GM18951 (cell line): ENCODE results near the gene WBP1.
"Not testable (repeated sequence)": the region's sequence is repeated elsewhere in the genome, so short reads cannot be mapped to it uniquely, and the experiment has no call there.

ENCODE experiments used
- POLR2A ChIP-seq: IDR thresholded peaks from 4 replicates; pipeline ENCODE4 v1.6.1; 2011; ENCODE audit warnings: mild to moderate bottlenecking; ENCODE audit not compliant: insufficient read length, insufficient read depth; ENCODE audit errors: extremely low read depth
- in situ Hi-C: fragments of 300-500 bp; cut with MboI; formaldehyde crosslinking; loops from one replicate; pipeline ENCODE4 v1.12.0; 2022; ENCODE audit warnings: low sequenced_read_pairs, mixed read lengths, inconsistent platforms; ENCODE audit not compliant: unreplicated experiment

The WBP1 gene

GRCh38 chr2:74454654-74455511 is 3.4 kb upstream of the WBP1 start, which contains the start of gene INO80B:
INO80B (plus strand) TSS chr2:74455087; CDS start chr2:74455117, 30 bp downstream.
- in situ Hi-C loops: no loop called here
- peak; percentile 36 for TF ChIP-seq POLR2A

- in situ Hi-C loops: no loop called here
- no peak for TF ChIP-seq POLR2A
These were observed 1.1 kb upstream of the WBP1 start for GRCh38 chr2:74457129-74457548.

DNA sequence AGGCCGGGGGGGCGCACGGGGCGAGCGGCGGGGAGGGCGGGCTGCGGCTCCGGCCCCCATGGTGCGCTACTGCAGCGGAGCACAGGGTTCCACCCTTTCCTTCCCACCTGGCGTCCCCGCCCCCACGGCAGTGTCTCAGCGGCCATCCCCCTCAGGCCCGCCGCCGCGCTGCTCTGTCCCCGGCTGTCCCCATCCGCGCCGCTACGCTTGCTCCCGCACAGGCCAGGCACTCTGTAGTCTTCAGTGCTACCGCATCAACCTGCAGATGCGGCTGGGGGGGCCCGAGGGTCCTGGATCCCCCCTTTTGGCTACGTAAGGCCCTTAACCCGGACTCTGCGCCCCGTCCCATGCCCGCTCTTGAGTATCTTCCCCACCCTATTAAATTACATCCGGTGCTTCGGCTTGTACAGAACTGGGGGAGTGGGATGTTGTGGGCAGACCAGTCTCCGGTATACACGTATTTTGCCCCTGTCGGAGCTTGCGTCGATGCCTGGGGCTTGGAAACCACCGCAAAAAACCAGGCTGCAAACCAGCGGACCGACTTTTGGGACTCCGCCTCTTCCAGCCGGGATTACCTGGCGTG is 598 bp upstream of the WBP1 start:
- TF ChIP-seq POLR2A: peak; percentile 54
- in situ Hi-C loops: no loop called here

DNA sequence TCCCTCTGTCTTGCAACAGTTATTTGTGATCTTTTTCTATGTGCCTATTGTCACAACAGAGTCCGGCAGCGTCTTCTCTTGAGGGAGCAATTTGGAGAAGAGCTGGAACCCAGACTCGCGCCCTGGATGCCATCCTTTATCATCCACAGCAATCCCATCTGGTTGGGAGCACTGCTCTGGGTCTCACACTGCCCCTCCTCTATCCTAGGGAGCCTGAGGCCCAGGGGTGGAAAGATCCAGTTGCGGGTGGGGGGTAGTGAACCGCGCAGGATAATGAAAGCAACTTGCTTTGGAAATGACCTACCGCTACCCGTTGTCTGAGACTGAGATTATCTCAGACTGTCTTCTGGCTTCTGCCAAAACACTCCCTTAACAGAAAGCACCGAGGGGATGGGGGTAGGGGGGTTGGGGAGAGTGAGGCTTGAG is 713 bp downstream of the WBP1 start:
- in situ Hi-C loops: no loop called here
- TF ChIP-seq POLR2A: no peak

GRCh38 chr2:74459503-74460118 is 1.4 kb downstream of the WBP1 start:
- in situ Hi-C loops: not testable (repeated sequence)
- peak; percentile 19 for TF ChIP-seq POLR2A

- in situ Hi-C loops: not testable (repeated sequence)
These were observed 1.9 kb downstream of the WBP1 start for GRCh38 chr2:74460187-74460586.

DNA sequence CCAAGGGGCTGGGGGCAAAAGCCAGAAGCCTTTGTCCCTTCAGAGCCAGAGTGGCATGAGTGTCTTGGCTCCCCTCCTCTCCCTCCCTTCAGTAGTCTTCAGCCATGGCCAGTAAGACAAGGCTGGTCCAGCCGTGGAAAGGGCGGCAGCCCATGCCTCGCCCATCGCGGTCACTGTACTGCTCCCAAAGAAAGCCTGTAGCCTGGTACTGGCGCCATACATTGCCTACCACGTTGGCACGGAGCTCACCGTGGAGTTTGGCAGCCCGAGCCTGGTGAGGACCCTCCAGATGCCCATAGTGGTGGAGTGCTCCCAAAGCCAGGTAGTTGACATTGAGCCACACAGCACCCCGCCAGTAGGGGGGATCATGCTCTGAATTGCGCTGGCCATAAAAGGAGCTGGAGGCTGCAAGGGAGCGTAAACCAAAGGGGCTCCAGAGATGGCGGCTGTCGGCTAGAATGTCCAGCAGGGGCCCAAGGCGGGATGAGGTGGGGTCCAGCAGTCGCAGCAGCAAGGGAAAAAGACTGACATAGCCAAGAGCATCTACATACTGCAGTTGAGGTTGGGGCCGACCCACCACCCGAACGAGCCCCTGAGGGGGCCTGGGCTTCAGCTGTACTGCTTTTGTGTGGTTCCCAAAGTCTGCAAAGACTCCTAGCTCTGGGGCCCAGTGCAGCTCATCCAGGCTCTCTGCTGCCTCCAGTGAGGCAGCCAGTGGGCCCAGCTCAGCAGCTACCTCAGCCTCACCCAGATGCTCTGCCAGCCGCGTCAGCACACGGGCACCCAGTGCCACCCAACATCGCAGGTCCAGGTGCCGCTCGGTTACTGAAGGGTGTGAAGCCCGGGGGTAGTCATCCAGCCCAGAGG is 3.2 kb downstream of the WBP1 start:
- TF ChIP-seq POLR2A: peak; percentile 10
- in situ Hi-C loops: no loop called here

DNA sequence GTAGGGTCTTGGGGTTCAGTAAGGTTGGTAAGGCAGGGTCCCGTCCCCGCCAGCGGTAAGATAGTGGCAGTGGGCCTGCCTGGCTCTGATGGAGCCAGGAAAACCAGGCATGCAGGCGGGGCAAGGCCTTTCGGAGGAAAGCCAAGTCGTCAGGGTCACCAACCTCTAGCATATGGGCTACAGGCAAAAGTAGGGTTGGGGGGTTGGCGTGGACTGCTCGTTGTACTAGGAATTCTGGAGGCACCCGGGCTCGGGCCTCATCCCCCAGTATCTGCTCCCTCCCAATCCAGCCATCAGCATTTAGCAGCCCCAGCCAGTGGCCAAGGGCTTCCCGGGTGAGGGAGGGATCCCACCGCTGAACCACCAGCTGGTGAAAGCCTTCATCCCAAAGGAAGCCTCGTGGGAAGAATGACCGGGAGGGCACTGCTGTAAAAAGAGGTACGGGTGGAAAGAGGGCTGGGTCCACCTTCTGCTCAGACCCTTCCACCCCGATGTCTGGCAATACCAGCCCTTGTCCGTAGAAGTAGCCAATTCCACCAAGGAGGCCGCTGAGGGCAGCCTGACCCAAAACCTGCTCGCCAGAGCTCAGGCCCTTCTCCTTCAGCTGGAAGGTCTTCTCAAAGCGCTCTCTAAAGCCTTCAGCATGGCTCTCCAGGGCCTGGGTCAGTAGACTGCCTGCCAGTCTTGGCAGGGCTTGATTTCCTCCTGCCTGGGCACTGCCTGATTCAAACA is 4.0 kb downstream of the WBP1 start:
- in situ Hi-C loops: no loop called here
- TF ChIP-seq POLR2A: no peak

- TF ChIP-seq POLR2A: no peak
- in situ Hi-C loops: no loop called here
These were observed 4.5 kb downstream of the WBP1 start for GRCh38 chr2:74462786-74463105.

DNA sequence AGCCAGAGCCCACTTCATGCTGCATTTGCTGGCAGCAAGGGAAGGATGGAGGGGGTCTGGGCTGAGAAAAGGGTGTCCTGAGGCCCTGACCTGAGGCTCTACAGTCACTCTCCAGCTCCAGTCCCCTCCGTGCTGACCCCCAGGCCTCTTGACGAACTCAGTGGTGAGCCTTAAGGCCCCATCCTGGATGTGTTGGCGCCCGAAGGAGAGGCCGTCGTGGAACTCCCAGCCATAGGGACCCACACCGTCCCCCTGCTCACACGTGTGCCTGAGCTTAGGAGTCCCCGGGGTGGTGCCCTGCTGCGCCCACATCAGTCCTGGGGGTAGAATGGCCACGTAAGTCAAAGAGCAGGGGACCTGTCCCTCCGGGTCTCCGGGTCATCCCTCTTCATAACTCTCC is 6.2 kb downstream of the WBP1 start:
- in situ Hi-C loops: no loop called here
- no peak for TF ChIP-seq POLR2A

DNA sequence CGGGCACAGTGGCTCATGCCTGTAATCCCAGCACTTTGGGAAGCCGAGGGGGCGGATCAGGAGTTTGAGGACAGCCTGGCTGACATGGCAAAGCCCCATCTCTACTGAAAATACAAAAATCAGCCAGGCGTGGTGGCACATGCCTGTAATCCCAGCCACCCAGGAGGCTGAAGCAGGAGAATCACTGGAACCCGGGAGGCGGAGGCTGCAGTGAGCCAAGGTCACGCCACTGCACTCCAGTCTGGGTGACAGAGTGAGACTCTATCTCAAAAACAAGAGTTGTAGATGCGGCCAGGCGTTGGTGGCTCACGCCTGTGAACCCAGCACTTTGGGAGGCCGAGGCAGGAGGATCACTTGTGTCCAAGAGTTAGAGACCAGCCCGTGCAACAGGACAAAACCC is 12.5 kb downstream of the WBP1 start:
- in situ Hi-C loops: not testable (repeated sequence)

GRCh38 chr2:74471332-74472065 is 13.3 kb downstream of the WBP1 start:
- TF ChIP-seq POLR2A: no peak
- in situ Hi-C loops: no loop called here
